Effector memory CD8-positive, alpha-beta T cell (primary cell): Measurements from ENCODE around the gene AP1AR.
"Not testable (repeated sequence)": the region's sequence is repeated elsewhere in the genome, so short reads cannot be mapped to it uniquely, and the experiment has no call there.

Source experiments
- ATAC-seq: fragments of 150-1000 bp; cut with Tn5 transposase; replicated peaks from 2 replicates; pipeline ENCODE4 v1.10.0; 2021; ENCODE audit warnings: mild to moderate bottlenecking, moderate library complexity
- DNase-seq, 3 experiments: peaks; one replicate each; pipeline ENCODE4 v3.0.0; 2021
- H3K27ac Mint-ChIP-seq, 2 donors: one replicate each; pipeline ENCODE4 v1.8.0; 2022; ENCODE audit warnings: mild to moderate bottlenecking in 2 of 2, mixed read lengths in 2 of 2, moderate library complexity in 2 of 2
- H3K27me3 Mint-ChIP-seq, 2 donors: one replicate each; pipeline ENCODE4 v1.8.0; 2022; ENCODE audit warnings: mixed read lengths in 2 of 2
- H3K36me3 Mint-ChIP-seq: one replicate; pipeline ENCODE4 v1.8.0; 2022; ENCODE audit warnings: mild to moderate bottlenecking, moderate library complexity, mixed read lengths; ENCODE audit not compliant: insufficient read depth
- H3K4me1 Mint-ChIP-seq, 2 donors: one replicate each; pipeline ENCODE4 v1.8.0; 2022; ENCODE audit warnings: low read depth in 2 of 2, mixed read lengths in 2 of 2
- H3K4me3 Mint-ChIP-seq, 2 donors: one replicate each; pipeline ENCODE4 v1.8.0; 2022; ENCODE audit warnings: mild to moderate bottlenecking in 2 of 2, mixed read lengths in 2 of 2, moderate library complexity in 2 of 2
- H3K9me3 Mint-ChIP-seq, 2 donors: one replicate each; pipeline ENCODE4 v1.8.0; 2022; ENCODE audit warnings: mixed read lengths in 2 of 2

Gene AP1AR

DNA sequence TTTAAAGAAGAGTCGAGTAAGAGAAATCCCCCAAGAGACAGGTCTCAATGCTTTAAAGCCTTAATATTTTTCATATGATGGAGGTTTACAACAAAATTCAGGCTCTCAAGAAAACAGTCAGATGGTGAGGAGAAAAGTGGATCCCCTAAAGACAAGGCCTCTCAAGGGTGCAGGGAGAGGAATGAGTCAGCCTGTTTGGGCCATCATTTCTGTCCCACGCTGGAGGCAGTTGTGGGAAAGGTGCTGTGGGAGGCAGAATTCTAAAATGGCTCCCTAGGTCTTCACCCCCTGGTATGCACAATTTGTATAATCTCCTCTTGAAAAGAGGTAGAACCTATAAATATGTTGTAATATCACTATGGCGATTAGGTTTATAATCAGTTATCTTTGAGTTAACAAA is 58.8 kb downstream of the AP1AR start:
- Mint-ChIP-seq H3K4me3 (no peak overlapping the region), H3K4me1 (peaks cover 24 to 34% of the 10 kb centered on the region in 2 donors), H3K9me3 (no peaks in the 10 kb centered on the region), H3K27me3 (no peaks in the 10 kb centered on the region), H3K36me3 (peaks cover 11% of the 10 kb centered on the region), H3K27ac (no peak overlapping the region)
- ATAC-seq (no peak), DNase-seq (no peak)

DNA sequence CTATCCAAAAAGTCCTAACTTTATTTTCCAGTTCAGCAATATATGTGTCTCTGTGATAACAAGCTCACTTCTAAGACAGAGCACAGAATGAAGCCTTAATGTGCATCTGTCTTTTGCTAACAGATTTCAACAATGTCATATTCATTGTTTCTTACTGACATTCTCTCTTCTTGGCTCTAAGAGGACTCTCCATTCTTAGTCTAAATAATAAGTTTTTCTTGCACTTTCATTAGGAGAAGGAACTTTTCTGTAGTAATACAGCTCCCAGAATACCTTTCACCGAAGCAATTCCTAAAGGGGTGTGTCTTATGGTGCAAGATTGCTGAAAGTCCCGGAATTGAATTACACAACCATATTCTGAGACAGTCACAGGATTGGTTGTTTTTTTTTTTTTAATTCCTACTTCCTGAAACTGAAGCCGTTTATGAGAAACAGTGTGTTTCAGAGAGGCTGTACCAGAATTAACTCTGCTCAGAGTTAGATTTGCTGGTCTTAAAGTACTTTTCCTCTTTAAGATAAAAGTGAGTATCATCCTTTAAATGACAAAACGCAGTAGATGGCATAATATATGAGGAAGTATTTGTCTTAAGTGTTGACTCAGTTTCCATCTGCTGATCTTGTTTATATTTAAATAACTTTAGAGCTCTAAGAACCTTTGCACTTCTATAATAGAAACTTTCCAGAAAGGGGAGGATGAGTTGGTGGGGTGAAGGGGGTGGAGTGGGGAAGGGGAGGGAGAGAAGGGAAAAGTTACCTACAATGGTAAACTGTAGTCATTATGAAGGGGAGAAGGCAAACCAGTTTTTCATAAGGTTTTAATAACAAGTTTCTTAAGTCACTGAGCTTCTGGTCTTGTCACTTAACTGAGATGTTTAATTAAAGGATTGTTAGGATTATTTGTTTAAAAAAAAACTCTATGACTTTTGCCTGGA is 65.6 kb downstream of the AP1AR start, which contains the start of gene ALPK1:
TSS of gene ALPK1 (plus strand) at position 421 of the 932 bp plus-strand sequence.
- DNase-seq (no peak), ATAC-seq (peak; percentile 77)
- Mint-ChIP-seq H3K9me3 (no peaks in the 10 kb centered on the region), H3K27ac (no peak within 1 kb of the TSS), H3K4me1 (peaks cover 1 to 4% of the 10 kb centered on the region in 2 donors), H3K36me3 (peaks cover 2% of the 10 kb centered on the region), H3K4me3 (peak within 1 kb of the TSS; percentile 42 to 51), H3K27me3 (no peaks in the 10 kb centered on the region)

DNA sequence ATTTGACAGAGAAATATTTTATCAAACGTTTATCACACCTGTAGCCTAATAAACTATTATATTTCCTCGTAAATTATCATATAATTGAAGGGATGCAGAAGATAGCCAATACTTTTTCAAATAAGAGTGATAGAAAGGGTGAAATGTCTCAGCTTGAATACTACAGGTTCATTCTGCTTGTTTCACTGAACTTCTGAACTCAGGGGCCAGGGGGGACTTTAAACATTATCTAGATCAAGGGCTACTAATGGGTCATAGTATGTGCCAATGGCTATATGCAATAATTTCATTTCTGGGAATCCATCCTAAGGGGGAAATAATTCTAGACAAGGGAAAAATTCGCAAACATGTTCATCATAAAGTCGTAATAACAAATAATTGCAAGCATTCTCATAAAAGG is 68.1 kb downstream of the AP1AR start:
- no peaks in the 10 kb centered on the region for H3K27me3 Mint-ChIP-seq
- H3K27ac Mint-ChIP-seq: no peak overlapping the region
- H3K4me1 Mint-ChIP-seq: peaks cover 1 to 4% of the 10 kb centered on the region in 2 donors
- no peak for DNase-seq
- H3K36me3 Mint-ChIP-seq: peaks cover 2% of the 10 kb centered on the region
- H3K9me3 Mint-ChIP-seq: no peaks in the 10 kb centered on the region
- H3K4me3 Mint-ChIP-seq: no peak overlapping the region
- no peak for ATAC-seq

DNA sequence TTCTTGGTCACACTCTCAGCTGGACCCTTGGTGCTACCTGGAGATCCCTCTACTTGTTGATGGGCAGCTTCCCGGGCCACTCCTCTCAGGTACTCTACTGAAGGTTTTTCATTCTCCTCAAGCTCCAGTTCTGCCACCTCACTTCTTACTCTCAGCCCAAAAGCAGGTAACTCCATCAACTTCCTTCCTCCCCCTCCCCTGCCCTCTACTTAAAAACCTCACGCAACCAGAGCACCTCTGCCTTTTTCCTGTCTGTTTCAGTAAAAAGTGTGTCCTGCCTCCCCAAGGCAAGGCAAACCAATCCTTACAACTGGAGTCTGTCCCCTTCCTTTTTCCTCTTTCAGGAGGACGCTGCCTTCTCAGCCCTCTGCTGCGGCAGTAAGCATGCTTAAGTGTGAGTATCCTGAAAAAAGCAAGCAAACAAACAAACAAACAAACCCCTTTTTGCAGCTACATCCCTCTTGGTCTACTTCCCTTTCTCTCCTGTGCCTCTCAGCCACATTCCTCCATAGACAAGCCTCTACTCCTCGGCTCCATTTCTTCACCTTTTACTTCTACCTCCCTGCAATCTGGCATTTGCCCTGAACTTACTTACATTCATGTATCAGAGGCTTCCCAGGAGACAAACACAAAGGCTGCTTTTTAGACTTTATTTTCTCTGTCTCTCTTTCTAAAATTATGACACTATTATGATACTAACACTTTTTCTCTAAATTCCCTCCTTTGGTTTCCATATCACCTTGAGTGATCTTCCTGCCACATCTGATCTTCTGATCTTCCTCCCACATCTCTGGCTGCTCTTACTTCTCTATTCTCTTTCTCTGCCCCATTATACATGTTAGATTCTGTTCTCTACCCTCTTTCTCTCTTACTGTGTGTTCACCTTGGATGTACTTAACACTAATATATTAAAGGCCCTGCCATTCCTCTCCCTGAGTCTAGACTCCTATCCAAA is 71.0 kb downstream of the AP1AR start:
- ATAC-seq (peak; percentile 59), DNase-seq (no peak)
- Mint-ChIP-seq H3K4me3 (no peak overlapping the region), H3K9me3 (no peaks in the 10 kb centered on the region), H3K27ac (no peak overlapping the region), H3K36me3 (no peaks in the 10 kb centered on the region), H3K4me1 (no peaks in the 10 kb centered on the region), H3K27me3 (no peaks in the 10 kb centered on the region)

DNA sequence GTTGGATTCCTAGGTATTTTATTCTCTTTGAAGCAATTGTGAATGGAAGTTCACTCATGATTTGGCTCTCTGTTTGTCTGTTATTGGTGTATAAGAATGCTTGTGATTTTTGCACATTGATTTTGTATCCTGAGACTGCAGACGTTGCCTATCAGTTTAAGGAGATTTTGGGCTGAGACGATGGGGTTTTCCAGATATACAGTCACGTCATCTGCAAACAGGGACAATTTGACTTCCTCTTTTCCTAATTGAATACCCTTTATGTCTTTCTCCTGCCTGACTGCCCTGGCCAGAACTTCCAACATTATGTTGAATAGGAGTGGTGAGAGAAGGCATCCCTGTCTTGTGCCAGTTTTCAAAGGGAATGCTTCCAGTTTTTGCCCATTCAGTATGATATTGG is 73.9 kb downstream of the AP1AR start:
- H3K4me3 Mint-ChIP-seq, H3K27ac Mint-ChIP-seq, H3K4me1 Mint-ChIP-seq, ATAC-seq, H3K36me3 Mint-ChIP-seq, H3K27me3 Mint-ChIP-seq, H3K9me3 Mint-ChIP-seq, DNase-seq: not testable (repeated sequence)

DNA sequence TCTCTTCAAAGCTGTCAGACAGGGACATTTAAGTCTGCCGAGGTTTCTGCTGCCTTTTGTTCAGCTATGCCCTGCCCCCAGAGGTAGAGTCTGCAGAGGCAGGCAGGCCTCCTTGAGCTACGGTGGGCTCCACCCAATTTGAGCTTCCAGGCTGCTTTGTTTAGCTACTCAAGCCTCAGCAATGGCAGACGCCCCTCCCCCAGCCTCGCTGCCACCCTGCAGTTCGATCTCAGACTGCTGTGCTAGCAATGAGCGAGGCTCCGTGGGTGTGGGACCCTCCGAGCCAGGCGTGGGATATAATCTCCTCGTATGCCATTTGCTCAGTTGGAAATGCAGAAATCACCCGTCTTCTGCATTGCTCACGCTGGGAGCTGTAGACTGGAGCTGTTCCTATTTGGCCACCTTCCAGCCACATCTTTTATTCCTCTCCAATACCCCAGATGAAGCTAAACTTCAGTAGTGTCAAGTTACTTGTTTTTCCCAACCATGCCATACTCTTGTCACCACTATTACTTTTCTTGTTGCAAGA is 77.7 kb downstream of the AP1AR start:
- H3K27ac Mint-ChIP-seq, H3K4me1 Mint-ChIP-seq, ATAC-seq, H3K9me3 Mint-ChIP-seq, H3K4me3 Mint-ChIP-seq, H3K36me3 Mint-ChIP-seq, H3K27me3 Mint-ChIP-seq, DNase-seq: not testable (repeated sequence)

DNA sequence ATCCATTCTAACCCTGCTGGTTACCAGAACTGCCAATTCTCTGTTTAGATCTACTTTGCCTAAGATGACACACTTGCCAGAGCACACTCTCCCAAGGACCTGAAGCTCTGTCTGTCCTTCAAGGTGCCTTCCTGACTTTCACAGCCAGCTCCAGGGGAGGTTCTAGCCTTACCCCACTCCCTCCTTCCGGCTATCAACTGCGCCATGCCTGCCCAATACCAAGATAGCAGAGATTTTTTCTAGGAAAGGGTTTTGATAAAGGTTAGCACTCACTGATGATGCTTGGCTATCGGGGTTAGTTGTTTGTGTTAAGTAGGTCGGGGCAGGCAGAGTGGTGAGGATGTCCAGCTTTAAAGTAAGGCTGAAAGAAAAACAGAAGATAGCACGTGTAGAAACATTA is 79.9 kb downstream of the AP1AR start:
- Mint-ChIP-seq H3K36me3 (no peaks in the 10 kb centered on the region), H3K27ac (no peak overlapping the region), H3K4me3 (no peak overlapping the region), H3K27me3 (peaks cover 0 to 11% of the 10 kb centered on the region in 2 donors), H3K4me1 (peaks cover 0 to 3% of the 10 kb centered on the region in 2 donors), H3K9me3 (no peaks in the 10 kb centered on the region)
- DNase-seq (no peak), ATAC-seq (no peak)

DNA sequence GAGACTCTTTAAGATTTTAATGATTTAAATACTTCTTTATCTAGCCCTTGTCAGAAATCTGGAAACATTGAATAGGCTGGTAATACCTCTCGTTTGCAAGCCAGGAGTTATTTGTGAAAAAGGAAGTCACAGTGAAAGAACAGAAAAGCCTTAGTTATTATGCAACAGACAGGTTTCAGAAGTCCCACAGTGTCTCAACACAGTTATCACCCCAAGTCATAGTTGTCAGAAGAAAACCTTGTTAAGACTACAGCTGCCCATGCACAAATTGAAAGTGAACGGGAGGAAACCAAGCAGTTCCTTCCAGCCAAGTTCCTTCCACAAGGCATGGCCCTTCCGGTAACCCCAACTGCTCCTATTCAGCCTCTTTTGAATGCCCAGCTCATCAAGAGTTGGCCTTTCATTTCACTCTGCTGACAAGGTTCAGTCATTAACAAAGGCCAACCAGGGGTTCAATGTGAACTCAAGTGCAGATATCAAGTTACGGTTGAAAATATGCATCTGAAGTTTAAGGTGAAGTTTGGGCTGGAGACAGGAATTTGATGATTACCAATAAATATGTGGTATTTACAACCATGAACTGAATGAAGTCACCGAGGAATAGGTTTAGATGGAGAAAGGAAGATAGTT is 81.1 kb downstream of the AP1AR start:
- no peaks in the 10 kb centered on the region for H3K9me3 Mint-ChIP-seq
- ATAC-seq (no peak), DNase-seq (no peak)
- H3K36me3 Mint-ChIP-seq: no peaks in the 10 kb centered on the region
- no peak overlapping the region for H3K4me3 Mint-ChIP-seq
- H3K27me3 Mint-ChIP-seq: peaks cover 0 to 12% of the 10 kb centered on the region in 2 donors
- peaks cover 0 to 3% of the 10 kb centered on the region in 2 donors for H3K4me1 Mint-ChIP-seq
- H3K27ac Mint-ChIP-seq: no peak overlapping the region

DNA sequence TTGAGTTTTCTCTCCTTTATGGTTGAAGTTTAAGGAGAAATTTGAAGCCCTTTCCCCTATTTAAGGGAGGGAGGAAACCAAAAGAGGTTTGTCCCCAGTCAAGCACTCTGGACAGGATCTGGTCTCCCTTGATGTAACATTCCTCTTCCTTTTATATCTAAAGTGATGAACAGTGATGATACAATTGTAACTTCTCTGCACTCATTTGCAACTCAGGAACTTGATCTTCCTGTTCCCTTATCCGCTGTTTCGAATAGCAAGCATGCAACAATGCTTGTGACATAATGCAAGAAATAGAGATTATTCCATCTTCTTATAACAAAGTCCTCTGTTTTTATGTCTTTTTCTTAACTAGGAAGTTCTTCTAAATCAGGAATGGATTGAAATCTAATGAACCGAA is 83.9 kb downstream of the AP1AR start:
- ATAC-seq: no peak
- H3K27ac Mint-ChIP-seq: no peak overlapping the region
- H3K4me1 Mint-ChIP-seq: peaks cover 0 to 7% of the 10 kb centered on the region in 2 donors
- DNase-seq: no peak
- no peaks in the 10 kb centered on the region for H3K36me3 Mint-ChIP-seq
- H3K9me3 Mint-ChIP-seq: no peaks in the 10 kb centered on the region
- H3K27me3 Mint-ChIP-seq: peaks cover 0 to 12% of the 10 kb centered on the region in 2 donors
- no peak overlapping the region for H3K4me3 Mint-ChIP-seq

DNA sequence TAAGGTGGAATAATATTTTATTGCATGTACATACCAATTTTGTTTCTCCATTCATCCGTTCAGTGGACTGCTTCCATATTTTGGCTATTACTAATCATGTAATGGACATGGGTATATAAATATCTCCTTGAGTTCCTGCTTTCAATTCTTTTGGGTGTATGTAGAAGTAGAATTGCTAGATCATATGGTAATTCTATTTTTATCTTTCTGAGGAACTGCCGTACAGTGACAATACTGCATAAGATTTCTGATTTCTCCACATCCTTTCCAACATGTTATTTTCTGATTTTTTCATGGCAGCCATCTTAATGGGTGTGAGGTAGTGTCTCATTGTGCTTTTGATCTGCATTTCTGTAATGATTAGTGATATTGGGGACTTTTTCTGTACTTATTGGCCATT is 84.8 kb downstream of the AP1AR start:
- H3K4me3 Mint-ChIP-seq: no peak overlapping the region
- peaks cover 0 to 12% of the 10 kb centered on the region in 2 donors for H3K27me3 Mint-ChIP-seq
- peaks cover 0 to 7% of the 10 kb centered on the region in 2 donors for H3K4me1 Mint-ChIP-seq
- H3K27ac Mint-ChIP-seq: no peak overlapping the region
- no peak for ATAC-seq
- DNase-seq: no peak
- no peaks in the 10 kb centered on the region for H3K36me3 Mint-ChIP-seq
- H3K9me3 Mint-ChIP-seq: no peaks in the 10 kb centered on the region

DNA sequence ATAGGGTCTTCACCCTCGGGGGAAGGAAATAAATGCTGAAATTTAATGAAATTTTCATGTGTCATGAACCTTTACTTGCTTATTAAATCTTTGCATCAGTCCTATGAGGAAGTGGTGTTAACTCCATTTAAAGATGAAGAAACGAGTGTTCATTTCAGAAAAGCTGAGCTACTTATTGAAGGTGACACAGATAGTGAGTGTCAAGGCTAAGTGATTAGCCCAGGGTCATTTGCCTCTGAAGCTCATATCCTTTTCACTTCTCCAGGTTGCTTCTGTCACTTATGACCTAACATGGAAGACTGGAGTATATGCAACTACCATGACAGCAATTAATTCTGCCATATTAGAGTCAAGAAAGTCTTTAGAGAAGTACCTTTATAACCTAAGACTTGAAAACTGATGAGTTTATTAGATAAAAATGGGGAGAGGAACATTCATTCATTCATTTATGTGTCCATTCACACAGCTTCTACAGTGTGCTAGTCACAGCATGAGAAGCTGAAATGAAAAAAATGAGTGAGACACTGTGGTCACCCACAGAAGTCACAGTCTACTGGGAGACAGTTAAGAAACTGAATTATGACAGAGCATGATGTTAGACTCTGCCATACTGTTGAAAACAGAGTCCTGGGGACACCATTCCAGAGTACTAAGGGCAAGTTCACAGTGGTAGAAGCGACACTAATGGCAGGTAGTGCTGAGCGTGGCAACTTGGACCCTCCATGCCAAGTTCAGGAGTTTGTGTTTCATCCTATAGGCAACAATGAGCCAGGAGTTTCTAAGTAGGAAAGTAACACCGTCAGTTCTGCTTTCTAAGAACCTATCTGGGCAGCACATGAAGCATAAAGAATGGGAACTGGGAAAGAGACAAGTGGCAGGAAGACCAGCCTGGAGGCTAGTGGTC is 86.9 kb downstream of the AP1AR start:
- DNase-seq: no peak
- Mint-ChIP-seq H3K4me1 (peaks cover 0 to 9% of the 10 kb centered on the region in 2 donors), H3K27me3 (peaks cover 0 to 6% of the 10 kb centered on the region in 2 donors), H3K9me3 (no peaks in the 10 kb centered on the region), H3K4me3 (no peak overlapping the region), H3K27ac (no peak overlapping the region), H3K36me3 (no peaks in the 10 kb centered on the region)
- peak; percentile 68 for ATAC-seq
